CD4-positive, alpha-beta T cell treated with Interleukin-4 for 1 hour (primary cell): ENCODE measurements around the gene LONRF2.

ENCODE experiments used
- DNase-seq, 2 donors: peaks; one replicate each; pipeline ENCODE4 v3.0.0-alpha.2; 2020 to 2022

The LONRF2 gene

GRCh38 chr2:100299548-100299947 lies 22.8 kb downstream of the LONRF2 start:
- DNase-seq = no peak

DNA sequence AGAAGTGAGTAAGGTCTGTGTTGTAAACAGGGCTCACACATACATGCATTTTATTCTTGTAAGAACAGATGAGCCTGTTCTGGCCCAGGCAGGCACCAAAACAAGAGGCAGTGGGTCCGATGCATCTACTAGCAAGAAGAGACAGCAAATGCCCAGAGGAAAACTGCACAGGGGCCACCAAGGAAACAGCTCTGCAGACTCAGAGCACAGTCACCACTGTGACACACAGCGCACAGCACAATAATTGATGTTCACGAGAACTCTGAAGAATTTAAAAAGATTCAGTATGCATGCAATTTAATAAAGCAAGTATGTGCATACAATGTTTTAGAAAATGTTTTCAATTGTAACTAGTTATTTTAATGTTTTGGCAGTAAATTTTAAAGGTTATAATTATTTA lies 24.8 kb downstream of the LONRF2 start:
- DNase-seq = no peak

DNA sequence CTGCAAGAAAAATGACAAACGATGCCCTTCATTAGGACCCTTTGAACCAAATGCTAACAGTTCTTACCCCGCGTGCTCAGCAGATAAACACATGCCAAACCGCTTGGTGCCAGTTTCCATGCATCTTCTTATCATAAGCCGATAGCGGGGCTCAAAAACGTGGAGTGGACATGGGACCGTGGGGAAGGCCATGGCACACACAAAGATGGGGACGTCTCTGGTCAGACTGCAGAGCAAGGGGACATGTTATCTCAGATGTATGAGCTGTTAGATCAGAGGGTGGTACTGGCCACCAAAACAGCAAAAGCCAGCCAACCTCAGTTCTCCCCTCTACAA lies 28.2 kb downstream of the LONRF2 start:
- no peak for DNase-seq

DNA sequence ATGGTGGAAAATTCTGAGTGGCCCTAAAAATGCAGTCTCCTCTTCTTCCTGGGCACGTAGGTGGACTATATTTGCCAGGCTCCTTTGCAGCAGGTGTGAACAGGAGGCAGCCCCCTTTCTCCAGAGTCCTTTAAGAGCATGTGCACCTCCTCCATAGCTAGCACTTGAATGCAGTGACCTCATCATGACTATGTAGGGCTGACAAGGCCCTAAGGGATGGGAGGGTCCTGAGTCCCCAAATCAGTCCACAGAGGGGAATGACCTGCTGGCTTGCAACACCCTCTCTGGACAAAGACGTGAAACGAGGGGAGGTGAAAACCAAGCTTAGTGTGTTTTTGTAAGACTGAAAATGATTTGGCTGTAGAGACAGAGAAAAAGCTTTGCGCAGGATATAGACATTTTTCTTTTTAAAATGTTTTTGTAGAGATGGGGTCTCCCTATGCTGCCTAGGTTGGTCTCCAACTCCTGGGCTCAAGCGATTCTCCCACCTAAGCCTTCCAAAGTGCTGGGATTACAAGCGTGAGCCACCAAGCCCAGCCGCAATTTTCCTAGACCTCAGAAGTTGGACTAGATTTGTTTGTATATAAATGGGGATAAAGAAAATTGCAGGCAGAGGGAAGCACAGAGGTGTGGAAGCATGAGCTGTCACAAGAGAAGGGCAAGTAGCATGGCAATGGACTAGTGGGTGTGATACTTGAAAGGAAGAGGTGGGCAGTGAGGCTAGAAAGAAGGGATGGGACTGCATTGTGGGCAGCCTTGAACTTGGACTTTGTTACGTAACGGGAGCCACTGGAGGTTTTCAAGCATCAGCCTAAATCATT lies 28.8 kb downstream of the LONRF2 start:
- no peak for DNase-seq

DNA sequence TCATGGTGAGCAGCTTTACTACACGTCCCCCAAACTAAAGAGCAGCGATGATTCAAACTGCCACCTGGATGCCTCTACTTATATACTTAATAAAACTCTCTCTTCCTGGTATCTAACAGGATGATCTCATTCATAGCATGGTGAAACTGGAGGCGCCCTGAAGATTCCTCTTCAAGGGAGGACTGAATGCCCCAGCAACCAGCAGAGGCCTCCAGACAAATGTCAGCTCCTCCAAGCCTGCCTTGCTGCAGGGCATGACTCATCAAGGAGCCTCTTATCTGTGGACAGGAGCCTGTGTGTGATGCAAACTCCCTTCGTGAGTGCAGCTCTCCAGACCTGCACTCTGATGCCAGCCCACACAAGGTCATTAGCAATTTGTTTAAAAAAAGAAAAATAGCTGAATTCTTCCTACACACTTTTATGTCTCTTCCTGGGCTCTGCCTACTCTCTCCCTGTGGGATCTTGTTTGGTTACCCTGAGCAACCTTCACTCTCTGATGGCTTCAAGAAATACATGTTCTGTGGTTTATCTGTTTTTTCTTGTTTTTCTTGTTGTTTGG lies 30.2 kb downstream of the LONRF2 start:
- DNase-seq = no peak

- peak; percentile 8 to 25 for DNase-seq
These were observed 30.9 kb downstream of the LONRF2 start for GRCh38 chr2:100291152-100291970.

DNA sequence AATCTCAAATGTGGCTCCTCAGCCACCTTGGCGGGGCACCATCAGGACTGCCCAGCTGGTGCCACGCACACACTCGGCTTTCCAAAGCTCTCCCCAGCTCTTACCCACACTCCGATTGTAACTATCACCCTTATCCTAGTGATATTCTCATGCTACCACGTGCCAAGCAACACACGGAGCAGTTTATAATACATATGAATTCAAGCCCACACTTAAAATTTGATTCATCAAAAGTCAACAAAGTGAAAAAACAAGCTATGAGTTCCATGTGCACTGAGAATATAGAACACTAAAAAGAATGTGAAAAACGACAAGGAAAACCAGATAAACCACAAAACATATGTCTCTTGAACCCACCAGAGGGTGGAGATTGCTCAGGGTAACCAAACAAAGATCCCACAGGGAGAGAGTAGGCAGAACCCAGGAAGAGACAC lies 31.6 kb downstream of the LONRF2 start:
- no peak for DNase-seq

GRCh38 chr2:100289020-100289419 lies 33.3 kb downstream of the LONRF2 start:
- no peak for DNase-seq

GRCh38 chr2:100286318-100286717 lies 36.0 kb downstream of the LONRF2 start:
- DNase-seq = no peak

DNA sequence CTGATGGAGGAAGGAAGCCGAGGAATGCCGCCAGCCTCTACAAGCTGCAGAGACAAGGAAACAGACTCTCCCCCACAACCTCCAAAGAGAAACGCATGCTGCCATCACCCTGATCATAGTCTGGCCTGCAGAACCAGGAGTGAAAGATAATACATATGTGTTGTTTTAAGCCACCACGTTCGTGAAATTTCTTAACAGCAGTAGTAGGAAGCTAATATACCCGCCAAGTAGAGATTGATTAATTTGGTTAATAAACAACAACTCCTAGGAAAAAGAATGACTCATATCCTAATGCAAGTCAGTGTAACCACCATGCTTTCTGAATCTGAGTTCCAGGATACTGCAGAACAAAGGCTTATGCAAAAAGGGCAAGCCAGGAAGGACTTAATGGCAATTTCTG lies 36.6 kb downstream of the LONRF2 start:
- no peak for DNase-seq

GRCh38 chr2:100285011-100285410 lies 37.3 kb downstream of the LONRF2 start:
- no peak for DNase-seq

- DNase-seq = no peak
These were observed 38.4 kb downstream of the LONRF2 start for GRCh38 chr2:100283724-100284501.

- no peak for DNase-seq
These were observed 40.5 kb downstream of the LONRF2 start for GRCh38 chr2:100281521-100282438.

DNA sequence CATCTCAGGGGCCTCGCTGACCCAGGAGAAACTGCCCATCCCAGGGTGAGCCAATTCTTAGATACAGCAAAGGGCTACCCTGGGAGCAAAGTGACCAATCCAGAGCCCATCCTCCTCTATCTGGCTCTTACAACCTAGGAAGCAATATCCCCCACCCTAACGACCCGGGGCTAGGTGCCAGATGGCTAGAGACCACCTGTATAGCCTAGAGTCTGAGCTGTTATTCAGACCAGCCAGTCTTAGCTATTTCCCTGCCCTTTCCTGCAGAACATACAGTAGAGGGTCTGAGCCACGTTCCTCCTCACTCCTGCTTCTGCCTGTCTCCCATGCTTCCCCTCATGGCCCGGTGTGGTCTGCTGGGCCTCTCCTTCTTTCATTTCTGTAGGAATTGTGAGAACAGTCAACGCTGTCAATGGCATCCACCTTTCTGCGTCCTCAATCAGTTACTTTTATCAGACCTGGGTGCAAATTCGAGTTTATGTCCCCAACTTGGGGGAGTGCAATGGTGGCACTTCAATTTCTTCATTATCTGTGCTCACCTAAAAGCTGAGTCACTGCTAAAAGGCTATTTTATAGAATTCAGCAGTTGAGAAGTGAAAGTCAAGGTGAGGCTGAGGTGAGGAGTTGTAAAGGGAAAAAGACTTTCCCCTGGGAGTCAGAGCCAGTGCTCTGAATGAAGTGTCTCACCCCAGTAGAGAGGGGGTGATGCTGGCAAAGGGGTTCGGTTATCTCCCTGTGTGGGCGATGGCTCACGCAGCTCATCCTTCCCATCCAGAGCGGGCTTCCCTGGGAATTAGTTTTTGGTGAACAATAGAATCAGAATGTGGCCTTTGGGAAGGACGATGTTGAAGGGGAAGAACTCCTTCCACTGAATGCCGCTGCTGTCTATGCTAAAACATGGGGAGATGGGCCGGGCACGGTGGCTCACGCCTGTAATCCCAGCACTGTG lies 42.4 kb downstream of the LONRF2 start:
- no peak for DNase-seq

DNA sequence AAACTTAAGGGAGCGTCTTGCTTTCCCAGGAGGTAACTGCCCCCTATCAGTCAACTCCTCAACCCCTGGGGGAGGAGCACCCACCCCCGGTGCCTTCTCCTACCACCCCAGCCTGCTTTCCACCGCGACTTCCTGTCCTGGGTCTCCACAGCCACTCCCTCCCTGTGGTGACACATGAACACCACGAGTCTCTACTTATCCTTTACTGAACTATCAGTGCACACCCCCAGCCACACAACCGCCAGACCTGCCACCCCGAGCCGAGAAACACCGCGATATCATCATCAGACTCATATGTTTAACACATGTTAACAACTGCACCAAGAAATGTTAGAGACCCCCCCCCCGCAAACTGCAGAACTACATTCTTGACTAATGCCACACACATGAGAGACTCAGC lies 43.3 kb downstream of the LONRF2 start:
- DNase-seq = no peak

GRCh38 chr2:100278501-100278900 lies 43.8 kb downstream of the LONRF2 start:
- DNase-seq = no peak

DNA sequence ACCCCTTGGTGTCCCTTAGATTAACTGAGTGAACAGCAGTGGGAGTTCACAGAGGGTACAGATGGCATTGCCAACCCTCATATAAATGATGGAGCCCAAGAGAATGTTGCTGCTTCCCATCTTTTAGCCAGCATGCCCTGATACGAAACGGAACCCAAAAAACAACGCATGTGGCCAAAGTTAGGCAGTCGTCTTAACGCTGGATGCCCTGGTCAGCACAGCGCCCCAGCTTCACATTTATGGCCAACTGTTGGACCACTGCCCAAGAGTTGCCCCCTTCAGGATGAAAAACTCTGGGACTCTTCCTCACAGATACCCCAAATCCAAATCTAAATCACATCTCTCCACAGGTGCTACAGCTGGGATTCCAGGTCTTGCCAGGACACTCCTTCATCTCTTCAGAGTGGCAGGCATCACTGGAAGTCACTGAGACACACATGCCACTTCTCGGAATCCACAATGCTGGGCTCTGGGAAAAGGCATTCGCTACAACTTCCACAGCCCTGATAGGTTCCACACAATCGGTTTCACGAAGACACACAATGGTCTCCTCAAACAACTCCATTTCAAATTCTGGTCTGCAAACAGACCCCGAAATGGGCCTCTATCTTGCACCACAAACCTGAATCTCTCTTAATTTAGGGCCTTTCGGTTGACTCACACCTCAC lies 44.6 kb downstream of the LONRF2 start:
- DNase-seq = no peak

- no peak for DNase-seq
These were observed 45.6 kb downstream of the LONRF2 start for GRCh38 chr2:100276716-100277115.

DNA sequence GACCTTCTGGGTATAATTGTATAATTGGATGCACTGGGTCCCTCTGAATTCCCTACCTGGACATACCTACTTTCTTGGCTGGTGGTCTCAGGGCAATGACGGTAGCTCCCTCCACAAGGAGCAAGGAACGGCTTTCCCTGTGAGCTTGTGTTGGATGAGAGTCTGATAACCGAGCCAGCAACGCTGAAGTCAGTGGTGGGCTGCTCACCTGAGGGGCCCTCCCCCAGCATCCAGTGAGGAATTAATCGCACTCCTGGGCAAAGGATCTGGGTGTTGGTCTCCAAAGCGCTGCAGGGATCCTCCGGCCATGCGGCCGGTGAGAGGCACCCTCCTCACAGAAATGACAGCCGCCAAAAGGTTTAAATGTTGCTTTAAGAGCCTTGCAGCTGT lies 47.1 kb downstream of the LONRF2 start:
- no peak for DNase-seq

- no peak for DNase-seq
These were observed 47.6 kb downstream of the LONRF2 start for GRCh38 chr2:100274566-100275199.
